Ecto neural progenitor cell (in vitro differentiated cells): ENCODE results near the gene ACKR2.
A peak's percentile ranks its signal among the peaks of the same experiment; 100 is the strongest.
"Not testable (repeated sequence)": the region's sequence is repeated elsewhere in the genome, so short reads cannot be mapped to it uniquely, and the experiment has no call there.

Experiments
- DNase-seq: peaks from one replicate; pipeline ENCODE4 v3.0.0-alpha.2; 2018; ENCODE audit warnings: low spot score

ACKR2 gene

DNA sequence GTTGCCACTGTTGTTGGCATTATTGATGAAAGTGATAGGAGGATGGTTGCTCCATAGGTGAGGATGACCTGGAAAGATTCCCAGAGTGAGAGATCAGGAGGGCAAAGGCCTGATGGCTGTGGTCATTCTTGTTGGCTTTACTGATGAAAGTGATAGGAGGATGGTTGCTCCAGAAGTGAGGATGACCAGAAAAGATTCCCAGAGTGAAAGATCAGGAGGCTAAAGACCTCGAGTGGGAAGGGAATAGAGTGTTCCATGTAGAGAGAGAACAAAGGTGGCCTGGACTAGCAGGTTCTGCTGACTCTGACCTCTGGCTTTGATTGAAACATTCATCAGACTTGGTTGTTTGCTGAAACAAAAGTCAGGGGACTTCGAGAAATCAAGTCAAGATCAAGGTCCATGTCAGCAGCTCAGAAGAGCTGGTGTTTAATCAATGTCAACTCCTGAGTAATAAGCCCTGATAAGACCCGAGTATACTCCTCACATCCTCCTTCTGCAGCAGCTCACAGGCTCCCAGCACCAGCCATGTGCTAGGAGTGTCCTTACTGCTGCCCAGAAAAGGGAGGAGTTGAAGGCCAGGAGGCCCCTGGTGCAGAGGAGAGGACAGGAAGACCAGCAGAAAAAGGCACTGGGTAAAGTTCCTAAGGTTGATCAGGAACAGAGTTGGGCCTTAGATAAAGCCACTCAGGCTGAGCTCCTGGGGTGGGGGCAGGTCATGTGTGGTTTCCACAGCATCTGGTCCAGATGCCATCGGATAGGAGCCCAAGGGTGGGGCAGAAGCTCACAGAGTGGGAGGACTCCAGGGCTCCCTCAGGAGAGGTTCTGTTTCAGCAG lies 46.5 kb downstream of the ACKR2 start:
- peak; percentile 12 for DNase-seq

DNA sequence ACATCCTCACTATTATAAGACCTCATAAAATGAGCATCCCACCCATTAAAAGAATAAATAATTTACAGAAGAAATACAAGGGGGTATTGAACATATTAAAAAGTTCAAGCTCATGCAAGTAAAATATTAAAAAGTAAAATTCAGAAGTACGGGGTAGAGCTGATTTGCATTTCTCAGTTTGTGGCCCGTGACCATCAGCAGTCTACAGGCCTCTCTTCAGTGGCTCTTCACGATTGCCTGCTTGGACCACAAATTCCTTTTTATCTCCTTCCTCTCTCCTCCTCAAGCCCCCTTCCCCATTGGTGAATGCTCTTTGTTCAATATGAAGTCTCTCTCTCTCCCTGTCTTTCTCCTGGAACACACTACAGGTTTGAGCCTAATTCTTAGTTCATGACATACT lies 47.3 kb downstream of the ACKR2 start:
- no peak for DNase-seq

GRCh38 chr3:42864321-42864950 lies 55.2 kb downstream of the ACKR2 start:
- DNase-seq: no peak

- DNase-seq: no peak
Measured at GRCh38 chr3:42865256-42865655, 56.0 kb downstream of the ACKR2 start.

- DNase-seq: no peak
Measured at GRCh38 chr3:42867138-42867537, 57.9 kb downstream of the ACKR2 start.

GRCh38 chr3:42868841-42869240 lies 59.6 kb downstream of the ACKR2 start:
- peak; percentile 19 for DNase-seq

DNA sequence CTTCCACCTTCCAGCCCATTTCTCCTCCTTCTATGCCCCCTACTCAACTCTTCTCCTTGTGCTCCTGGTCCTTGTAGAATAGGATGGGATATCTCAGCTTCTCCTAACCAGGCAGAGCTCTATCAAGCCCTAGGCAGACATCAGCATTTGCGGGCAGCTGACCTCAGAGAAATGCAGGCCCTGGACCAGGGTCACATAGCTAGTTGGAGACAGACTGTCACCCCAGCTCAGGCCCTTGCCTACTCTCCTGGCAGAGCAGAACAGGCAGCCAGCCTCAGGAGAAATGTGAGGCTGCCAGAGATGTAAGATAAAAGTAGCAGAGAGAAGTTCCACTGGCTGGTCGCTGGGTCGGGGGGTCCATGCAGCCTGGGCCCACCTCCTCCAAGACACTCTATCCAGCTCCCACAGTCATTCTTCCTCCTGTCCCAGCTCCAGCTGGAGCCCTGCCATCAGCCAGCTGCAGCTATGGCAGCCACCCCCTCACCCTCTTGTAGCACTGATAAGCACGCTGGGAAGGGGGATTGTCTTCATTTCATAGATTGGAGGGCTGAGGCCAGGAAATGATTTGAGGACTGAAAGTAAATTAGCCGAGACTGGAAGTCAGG lies 62.4 kb downstream of the ACKR2 start:
- DNase-seq: peak; percentile 13

DNA sequence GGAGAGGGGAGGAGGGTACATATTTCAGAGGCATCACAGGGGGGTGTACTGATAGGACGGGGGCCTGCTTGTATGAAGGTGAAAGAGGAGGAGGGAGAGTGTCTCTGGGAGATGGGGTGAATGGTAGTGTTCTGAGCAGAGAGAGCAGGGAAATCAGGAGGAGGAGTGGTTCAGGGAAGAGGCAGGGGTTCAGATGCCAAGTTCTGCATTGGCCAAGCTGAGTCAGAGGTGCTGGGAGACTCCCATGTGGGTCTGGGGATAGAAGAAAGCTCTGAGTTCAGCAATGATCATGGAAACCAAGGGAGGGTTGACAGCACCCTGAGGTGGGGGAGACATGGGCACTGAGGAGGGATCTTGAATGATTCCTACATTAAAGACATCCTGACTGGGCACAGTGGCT lies 63.5 kb downstream of the ACKR2 start:
- DNase-seq: peak; percentile 6

GRCh38 chr3:42873221-42873982 lies 64.2 kb downstream of the ACKR2 start:
- no peak for DNase-seq

- no peak for DNase-seq
Measured at GRCh38 chr3:42874749-42875148, 65.5 kb downstream of the ACKR2 start.

DNA sequence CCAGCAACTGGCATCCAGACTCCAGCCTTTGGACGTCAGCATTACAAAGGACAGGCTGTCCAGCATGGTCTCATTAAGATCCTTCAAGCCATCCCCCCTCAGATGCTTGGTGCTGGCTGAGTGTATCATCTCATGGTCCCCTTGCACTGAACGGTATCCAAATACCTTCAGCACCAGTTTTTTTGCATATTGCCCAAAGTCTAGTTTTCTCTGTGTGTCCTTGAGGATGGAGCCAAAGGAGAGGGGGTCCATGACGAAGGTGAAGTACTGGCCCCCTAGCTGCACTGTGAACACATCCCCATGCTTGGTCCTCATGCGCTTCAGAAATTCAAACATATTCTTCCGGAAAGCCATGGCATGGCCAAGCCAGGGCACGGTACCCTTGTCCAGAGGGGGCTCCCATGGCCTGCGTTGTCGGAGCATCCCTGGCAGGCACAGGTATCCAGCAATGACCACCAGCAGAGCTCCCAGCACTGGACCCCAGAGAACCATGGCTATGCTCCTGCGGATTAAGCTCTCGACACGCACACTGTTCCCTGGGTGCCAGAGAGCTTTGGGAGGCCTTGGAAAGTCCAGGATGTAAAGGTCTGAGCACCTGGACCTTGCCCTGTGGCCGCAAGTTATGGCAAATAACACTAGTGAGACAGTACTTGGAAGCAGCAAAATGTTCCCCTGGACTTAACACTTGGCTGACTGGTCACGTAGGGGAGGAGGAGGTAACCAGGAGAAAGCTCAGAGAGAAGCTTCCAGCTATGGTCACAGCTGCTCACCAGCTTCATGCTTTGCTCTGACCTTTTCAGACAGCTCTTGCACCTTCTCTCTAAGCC lies 66.3 kb downstream of the ACKR2 start, which contains the start of gene CYP8B1:
TSS of gene CYP8B1 (minus strand) at position 555 of the 827 bp plus-strand sequence. CDS start at position 492, 63 bp downstream.
- no peak for DNase-seq

GRCh38 chr3:42876401-42876800 lies 67.2 kb downstream of the ACKR2 start:
- DNase-seq: no peak

- DNase-seq: no peak
Measured at GRCh38 chr3:42876940-42877720, 67.9 kb downstream of the ACKR2 start.

- no peak for DNase-seq
Measured at GRCh38 chr3:42877881-42878280, 68.6 kb downstream of the ACKR2 start.

DNA sequence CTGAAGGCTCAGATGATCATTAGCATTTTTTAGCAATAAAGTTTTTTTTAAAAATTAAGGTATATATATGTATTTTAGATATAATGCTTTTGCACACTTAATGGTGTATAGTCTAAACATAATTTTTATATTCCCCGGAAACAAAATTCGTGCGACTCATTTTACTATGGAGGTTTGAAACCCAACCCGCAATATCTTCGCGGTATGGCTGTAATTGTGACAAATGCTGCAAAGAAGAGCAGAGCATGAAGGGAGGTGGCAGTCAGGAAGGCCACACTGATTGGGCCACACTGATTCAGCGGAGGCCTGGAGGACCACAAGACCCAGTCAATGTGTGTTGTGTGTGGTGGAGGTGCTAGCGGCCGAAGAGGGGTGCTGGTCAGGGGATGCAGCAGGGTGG lies 70.9 kb downstream of the ACKR2 start:
- no peak for DNase-seq

DNA sequence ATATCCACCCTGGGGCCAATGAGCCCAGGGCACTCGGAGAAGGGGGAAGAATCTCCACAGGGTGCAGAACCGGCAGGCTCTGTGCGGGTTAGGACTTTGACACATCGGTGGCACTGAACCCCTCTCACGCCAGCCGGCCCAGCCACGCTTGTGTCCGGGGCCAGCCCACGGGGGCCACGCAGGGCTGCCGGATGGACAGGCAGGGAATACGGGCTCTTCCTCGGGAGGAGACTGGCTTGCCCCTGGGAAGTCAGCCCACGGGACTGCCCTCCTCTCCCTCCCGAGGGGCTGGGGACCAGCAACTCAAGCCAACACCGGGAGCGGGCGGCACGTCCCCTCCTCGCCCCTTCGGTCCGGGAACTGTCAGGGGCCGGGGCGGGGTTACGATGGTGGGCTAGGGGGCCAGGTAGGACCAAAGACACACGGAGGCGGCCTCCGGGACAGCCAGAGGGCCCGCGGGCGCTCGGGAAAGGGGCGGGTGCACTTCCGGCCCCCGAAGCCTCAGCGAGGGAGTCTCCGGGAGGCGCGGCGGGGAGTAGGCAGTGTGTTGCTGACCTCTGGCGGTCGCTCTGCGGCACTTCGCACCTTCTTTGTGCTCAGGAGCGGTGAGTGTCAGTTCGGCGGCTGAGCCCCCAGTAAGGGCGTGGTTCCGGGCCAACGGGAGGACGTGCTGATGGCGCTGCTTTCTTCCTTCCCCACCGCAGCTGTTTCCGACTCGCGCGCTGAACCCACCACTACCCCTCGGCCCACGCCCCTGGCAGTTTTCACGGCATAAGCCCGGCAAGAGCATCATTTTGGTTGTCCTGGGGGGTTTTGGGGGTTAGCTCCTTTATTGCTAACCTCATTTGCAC lies 71.6 kb downstream of the ACKR2 start:
- peak; percentile 91 for DNase-seq

DNA sequence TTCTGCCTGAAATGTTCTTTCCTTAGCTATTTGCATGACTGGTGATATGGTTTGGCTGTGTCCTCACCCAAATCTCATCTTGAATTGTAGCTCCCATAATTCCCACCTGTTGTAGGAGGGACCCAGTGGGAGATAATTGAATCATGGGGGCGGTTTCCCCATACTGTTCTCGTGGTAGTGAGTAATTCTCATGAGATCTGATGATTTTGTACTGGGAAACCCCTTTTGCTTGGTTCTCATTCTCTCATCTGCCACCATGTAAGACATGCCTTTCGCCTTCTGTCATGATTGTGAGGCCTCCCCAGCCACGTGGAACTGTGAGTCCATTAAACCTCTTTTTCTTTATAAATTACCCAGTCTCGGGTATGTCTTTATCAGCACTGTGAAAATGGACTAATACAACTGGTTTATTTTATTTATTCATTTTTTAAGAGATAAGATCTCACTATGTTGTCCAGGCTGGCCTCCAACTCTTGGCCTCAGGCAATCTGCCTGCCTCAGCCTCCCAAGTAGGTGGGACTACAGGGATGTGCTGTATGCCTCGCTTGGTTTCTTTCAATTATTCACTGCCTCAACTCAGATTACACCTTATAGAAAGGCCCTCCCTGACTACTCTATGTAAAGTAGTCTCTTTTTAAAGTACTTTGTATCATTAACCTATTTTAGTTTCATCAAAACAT lies 74.1 kb downstream of the ACKR2 start:
- not testable (repeated sequence) for DNase-seq

GRCh38 chr3:42884324-42884723 lies 75.1 kb downstream of the ACKR2 start:
- DNase-seq: no peak

- no peak for DNase-seq
Measured at GRCh38 chr3:42886294-42886822, 77.1 kb downstream of the ACKR2 start.
